KG1 (cell line): Measurements from ENCODE around the gene HOOK1.
"Not testable (repeated sequence)": the region's sequence is repeated elsewhere in the genome, so short reads cannot be mapped to it uniquely, and the experiment has no call there.

Experiments used
- DNase-seq: peaks from one replicate; lab custom pipeline; 2025; lab: John Stamatoyannopoulos, UW

Gene HOOK1

DNA sequence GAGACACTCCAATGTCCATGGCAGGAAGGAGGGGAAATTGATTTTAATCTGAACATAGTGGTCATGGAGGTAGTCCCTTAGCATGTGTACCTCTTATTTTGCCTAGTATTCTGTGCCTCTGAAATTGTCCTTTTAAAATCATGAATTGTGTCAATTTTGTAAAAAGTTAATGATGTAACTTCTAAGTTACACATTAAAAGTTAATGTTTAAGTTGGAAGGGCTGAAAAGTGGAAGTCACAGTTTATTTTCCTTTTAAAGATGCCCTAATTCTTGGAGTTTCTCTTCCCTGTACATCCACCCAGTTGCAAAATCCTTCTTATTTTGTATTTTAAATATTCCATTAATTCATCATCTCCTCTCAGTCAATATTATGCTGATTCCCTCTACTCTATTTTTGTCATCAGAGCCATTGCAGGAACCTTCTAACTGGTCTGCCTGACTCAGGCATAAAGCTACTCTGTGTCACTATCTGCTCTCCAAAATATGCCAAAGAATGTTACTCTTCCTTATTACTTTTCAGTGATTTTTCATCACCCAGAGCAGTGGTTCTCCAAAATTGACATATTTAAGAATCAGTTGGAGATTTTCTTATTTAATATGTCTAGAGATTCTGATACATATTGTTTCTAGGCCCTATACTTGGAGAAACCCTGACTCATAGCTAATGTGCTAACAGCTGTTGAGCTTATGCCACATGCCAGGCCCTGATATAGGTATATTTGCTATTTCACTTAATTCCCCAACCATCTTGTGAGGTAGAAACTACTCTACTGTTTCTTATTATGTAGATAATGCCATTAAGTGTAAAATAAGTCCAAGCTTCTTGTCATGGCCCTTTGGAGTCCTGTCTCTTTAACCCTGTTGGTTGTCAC is 5.1 kb downstream of the HOOK1 start:
- DNase-seq, result no peak

DNA sequence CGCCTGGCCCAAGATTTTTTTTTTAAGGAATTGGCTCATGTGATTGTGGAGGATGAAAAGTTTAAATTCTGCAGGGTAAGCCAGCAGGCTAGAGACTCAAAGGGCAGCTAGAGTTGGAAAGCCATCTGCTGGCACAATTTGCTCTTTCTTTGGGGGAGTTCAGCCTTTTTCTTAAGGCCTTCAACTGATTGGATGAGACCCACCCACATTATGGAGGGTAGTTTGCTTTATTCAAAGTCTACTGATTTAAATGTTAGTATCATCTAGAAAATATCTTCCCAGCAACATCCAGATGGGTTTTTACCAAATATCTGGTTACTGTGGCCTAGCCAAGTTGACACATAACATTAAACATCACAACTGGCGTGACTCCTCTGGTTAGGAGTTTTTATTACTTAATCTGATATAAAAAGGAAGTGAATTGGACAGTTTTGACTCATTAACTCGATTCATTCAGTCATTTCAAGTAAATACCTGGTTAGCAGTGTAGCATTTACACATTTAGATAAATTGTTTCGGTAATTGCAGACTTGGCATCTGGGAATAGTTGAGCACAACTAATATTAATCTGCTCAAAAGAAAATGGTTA is 12.4 kb downstream of the HOOK1 start:
- no peak for DNase-seq

DNA sequence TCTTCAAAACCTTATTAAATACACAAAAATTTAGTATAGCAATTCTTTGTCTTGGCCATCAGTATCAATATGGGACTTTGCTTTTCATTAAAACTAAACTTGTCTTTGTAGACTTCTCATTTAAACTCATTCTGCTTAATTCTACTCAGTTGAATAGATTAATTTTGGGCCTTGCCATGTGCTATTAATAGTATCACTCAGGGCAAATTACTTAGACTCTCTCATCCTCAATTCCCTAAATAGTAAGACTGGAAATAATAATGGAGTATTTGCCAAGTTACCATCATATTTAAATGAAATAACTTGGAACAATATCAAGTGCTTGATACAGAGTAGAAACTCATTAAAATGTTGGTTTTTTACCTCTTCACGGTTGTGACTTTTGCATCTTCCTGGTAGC is 13.4 kb downstream of the HOOK1 start:
- no peak for DNase-seq

DNA sequence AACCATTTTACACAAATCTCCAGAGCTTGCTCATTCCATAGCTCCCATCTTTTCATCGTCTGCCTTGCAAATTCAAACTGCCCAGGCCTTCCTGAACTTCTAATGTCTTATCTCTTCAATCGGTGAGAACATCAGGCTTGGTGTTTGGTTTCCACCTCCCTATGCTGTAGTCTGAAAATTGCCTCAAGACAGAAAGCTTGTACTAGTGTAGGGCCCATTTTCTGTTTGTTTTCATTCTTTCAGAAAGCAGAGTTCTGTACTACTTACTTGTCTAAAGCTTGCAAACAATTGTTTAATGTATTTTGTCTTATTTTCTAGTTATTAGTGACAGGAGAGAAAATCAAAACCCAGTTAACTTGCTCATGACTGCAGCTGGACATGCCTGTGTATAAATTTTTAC is 16.8 kb downstream of the HOOK1 start:
- no peak for DNase-seq

DNA sequence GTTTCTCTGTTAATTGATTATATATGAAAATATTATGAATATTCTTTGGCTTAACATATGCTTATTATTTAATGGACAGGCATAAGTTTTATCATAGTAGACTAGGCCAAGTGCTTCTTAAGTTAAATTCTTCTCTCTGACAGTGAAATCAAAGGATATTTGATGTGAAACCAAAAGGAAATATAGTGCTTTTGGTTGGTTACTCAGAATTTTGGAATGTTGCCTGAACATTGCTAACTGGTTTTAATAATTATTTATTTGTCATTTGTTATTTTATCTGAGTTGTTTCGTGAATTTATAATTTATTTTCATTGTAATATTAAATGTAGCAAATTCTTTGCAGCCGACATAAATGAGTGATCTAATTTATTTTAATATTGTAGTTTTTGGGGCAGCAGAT is 18.3 kb downstream of the HOOK1 start:
- no peak for DNase-seq

DNA sequence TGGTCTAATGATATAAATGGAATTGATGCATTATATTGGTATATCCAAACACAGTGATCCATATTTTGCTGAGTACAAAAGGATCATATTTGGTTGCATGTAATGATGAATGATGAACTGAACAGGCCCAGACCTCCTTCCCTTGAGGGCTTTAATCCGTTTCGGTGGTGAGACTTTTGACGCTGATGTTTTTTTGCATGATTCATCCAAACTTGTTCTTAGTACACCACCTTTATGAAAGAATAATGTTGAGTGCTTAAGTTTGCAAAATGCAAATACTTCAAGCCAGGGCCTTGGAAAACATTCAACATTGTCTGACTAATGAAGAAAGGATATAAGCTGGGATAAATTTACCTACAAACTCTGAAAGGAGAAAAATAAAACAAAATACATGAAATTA is 19.2 kb downstream of the HOOK1 start:
- DNase-seq, result no peak

DNA sequence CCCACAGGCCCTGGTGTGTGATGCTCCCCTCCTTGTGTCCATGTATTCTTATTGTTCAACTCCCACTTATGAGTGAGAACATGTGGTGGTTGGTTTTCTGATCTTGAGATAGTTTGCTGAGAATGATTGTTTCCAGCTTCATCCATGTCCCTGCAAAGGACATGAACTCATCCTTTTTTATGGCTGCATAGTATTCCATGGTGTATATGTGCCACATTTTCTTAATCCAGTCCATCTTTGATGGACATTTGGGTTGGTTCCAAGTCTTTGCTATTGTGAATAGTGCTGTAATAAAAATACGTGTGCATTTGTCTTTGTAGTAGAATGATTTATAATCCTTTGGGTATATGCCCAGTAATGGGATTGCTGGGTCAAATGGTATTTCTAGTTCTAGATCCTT is 23.1 kb downstream of the HOOK1 start:
- not testable (repeated sequence) for DNase-seq

DNA sequence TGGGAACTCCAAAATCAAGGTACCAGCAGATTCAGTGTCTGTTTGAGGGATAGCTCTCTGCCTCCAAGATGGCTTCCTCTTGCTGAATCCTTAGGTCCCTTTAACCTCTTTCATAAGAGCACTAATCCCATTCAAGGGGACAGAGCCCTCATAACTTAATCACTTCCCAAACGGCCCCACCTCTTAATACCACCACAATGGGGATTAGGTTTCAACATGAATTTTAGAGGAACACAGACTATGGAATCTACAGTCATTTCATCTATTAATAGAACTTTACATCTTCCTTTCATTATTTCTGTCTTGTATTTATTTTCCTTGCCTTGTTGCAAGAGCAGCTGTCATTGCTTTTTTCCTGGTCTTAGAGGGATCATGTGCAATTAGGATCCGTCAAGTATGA is 30.3 kb downstream of the HOOK1 start:
- no peak for DNase-seq

DNA sequence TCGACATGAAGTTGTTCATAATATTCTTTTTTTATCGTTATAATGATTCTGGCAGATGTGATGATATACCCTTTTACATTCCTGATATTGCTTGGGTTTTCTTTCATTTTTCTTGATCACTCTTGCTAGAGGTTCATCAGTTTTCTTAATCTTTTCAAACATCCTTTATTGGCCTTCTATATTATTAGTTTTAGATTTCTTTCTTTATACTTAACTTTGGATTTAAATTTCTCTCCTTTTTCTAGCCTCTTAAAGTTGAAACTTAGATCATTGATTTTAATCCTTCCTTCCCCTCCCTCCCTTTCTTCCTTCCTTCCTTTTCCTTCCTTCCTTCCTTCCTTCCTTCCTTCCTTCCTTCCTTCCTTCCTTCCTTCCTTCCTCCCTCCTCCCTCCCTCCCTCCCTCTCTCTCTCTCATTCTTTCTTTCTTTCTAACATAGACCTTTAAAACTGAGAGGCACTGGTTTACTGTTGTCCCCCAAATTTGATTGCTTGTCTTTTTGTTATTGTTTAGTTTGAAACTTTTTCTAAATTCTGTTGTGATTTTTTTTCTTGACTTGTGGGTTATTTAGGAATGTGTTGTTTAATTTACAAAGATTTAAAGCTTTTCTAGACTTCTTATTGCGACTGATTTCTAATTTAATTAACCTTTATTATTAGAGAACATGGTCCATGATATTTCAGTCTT is 31.6 kb downstream of the HOOK1 start:
- DNase-seq, result no peak

DNA sequence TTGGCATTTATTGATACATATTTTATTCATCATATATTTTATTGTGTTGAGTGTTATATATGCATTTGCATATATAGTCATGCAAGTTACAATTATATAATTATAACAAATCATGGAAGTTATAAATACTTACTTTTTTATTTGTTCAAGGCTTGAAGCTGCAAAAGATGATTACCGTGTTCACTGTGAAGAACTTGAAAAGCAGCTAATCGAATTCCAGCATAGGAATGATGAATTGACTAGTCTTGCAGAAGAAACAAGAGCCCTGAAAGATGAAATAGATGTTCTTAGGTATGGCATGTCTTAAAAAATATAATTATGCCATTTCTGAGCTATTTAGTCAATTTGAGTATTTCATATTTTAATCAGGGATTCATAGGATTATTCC is 32.1 kb downstream of the HOOK1 start:
- DNase-seq, result no peak

DNA sequence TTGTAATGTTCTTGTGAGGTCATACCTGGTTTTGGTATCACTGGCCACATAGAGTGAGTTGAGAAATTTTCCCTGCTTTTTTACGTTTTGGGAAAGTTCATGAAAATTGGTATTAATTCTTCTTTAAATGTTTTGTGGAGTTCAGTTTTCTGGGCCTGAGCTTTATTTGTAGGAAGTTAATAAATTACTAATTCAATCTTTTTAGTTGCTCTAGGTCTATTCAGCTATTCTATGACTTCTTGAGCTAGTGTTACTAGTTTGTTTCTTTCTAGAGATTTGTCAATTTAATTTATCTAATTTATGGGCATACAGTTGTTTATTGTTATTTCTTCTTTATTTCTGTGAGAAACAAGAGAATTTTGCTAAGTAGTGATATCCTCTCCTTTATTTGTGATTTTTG is 37.4 kb downstream of the HOOK1 start:
- no peak for DNase-seq

DNA sequence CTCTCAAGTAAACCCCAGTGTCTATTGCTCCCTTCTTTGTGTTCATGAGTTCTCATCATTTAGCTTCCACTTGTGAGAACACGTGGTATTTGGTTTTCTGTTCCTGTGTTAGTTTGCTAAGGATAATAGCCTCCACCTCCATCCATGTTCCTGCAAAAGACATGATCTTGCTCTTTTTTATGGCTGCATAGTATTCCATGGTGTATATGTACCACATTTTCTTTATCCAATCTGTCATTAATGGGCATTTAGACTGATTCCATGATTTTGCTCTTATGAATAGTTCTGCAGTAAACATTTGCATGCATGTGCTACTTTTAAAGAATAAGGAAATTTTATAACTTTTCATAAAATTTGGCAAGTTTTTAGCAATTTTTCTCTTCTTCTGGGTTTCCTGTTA is 40.5 kb downstream of the HOOK1 start:
- not testable (repeated sequence) for DNase-seq

DNA sequence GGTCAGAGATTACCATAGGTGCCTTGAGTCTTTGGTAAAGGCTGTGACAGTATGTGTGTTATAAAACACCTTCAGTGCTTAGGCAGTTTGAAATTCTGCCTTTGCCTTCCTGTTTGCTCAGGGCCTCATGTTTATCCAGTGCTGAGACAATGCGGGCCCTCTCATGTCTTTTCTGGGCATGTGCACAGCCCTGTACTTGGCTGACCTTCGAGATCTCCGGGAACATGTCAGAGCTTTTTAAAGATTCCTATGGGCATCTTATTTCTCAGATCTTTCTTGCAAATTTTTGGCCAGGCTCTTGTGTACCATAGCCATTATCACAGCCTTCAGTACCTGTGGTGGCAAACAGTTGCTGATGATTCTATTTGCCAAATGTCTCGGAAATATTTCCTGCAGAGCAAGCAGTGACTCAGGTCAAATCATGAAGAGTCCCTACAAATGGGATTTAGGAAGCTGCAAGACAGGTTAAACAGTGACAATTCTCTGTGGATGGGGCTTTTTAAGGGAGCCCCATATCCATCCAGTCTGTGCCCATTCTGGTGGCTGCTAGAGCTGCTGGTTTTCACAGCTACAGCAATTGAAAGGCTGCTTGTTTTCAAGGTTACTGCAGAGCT is 42.1 kb downstream of the HOOK1 start:
- no peak for DNase-seq

DNA sequence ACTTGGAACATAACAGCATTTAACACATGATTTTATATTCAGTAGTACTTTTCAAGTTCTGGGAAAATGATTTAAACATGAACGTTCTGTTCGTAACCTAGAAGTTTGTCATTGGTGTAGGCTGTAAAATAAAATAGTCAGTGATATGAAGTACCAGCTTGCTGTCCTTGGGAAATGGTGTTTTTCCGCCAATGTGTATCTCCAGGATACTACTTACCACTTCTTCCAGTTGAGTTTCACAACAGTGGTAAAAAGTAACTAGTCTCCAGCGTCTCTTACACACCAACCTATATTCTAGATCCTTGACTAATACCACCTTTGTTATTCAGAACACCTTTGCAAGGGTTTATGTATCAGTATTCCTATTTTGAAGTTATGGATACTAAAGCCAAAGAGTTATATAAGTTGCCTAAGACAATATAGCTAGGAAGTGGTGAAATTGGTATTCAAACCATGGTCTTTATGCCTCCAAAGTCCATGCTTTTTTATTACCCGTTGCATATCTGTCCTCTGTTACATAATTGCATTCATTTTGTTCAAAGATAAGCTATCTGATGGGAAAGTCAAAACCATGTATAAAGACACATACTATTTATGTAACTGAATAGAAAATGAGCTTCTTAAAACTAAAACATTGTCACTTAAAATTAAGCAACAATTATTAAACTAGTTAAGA is 43.1 kb downstream of the HOOK1 start:
- DNase-seq, result no peak

DNA sequence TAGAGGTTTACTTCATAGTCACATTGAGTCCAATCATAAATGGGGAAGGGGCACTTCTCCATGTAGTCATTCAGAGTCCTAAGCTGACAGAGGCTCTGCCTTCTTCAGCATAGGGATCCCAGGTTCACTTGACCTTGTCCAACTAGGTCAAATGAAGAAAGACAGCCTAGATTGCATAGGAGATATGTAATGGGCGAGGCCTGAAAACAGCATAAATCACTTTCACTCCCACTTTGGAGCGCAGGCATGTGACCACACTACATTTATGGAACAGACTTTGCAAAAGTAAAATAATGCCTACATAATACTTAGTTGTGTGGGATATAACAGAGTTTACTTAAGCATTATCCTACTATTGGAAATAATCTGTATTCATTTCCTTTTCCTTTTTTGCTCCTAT is 51.7 kb downstream of the HOOK1 start:
- no peak for DNase-seq

DNA sequence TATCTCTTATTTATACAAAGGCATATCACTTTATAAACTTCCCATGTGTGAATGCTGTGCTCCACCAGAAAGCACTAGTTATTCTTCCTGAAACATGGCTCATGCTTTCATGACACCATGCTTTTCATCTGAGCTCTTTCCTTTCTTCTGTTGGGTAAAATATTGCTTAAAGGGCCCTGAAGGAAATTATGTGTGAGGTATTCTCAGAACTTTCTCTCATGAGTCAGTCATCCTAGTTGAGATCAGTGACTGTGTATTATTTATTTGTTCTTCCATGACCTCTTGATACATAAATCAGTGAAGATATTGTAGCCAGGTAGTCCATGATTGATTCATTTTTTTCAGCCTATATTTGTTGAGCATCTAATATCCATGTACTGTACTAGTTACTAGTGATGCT is 57.0 kb downstream of the HOOK1 start:
- DNase-seq, result no peak

DNA sequence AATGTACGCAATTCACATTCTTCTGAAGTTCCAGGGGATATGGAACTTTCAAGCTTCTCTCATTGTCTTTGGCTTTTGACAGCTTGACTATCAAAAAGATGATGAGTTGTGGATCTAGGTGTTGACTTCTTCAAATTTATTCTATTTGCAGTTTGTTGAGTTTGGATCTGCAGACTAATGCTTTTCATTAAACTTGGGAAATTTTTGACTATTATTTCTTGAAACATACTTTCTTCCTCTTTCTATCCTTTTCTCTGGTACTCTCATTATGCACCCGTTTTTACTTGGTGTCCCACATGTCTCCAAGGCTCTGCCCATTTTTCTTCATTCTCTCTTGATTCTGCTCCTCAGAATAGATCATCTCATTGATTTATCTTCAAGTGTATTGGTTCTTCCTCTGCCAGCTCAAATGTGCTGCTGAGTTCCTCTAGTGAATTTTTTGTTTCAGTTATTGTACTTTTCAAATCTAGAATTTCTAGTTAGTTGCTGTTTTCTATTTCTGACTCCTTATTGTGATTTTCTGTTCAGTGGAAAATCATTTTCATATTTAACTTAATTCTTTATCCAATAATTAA is 62.4 kb downstream of the HOOK1 start:
- no peak for DNase-seq

DNA sequence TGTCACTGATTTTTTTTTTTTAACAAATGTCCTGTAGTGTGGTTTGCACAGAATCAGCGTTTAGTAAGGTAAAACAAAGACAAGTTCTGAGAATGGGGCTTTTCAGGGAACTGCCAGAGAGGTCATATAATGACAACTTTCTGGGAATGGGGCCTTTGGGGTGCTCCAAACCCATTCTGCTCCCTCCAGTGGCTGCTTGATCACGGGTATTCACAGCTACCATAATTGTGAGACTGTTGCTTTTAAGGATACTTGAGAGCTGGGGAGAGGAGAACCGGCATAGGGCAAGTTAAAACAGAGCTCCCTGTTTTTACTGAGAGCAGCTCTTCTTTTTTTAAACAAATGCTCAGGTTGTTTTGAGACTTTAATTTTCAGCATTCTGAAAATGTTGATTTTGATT is 63.6 kb downstream of the HOOK1 start:
- no peak for DNase-seq

DNA sequence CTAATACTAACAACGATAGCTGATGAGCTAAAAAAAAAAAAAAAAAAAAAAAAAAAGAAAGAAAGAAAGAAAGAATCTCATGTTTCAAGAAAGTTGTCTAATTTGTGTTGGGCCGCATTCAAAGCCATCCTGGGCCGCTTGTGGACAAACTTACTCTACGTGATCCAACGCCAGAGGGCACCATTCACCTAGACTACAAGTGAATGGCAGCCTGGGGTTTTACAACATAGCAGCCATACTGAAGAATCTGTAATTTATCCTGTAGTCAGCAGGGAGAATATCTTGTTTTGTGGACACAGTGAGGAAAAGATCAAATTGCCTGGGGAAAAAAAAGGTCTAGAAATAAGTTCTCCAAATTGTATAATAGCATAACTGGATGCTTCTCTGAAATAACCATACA is 64.8 kb downstream of the HOOK1 start:
- DNase-seq, result no peak

DNA sequence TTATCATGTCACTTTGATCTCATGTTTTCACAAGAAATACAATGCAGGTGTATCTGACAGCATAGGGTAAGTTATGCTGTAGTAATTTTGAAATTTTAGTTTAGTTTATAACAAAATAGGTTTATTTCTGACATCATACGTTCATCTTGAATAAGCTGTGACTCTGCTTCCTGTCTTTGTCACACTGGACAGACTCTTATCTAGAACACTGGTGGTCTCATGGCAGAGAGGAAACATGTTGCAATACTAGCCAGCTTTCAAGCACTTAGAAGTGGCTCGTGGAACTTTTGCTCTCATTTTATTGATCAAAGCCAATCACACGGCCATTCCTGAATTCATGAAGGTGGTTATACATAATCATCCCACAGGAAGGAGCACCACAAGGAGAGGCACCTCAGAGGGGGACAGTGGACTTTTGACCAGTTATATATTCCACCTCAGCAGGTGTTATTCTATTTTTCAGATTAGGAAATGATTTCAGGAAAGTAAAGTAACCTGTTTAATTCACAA is 65.3 kb downstream of the HOOK1 start:
- DNase-seq, result no peak

DNA sequence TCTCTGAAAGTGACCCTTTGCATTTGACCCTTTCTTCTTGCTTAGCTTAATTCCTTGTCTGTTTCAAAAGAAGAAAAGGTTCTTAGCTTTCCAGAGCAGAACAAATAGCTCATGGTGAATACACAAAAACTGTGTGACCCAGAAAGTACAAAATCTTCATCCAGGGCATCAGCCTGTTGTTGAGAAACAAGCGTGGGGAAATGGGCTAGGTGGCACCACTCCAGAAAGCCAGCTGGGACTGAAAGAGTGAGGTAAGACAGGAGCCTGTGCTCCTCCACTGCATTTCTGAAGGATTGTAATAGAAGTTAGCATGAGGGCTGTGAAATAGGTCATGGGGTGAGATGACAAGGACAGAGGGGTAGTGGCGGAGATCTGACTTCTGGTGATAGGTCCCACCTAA is 66.0 kb downstream of the HOOK1 start:
- no peak for DNase-seq
